C4-2B (cell line): ENCODE data around the gene PKD1L1.

Source experiments
- CTCF ChIP-seq: fragments of 450-650 bp; conservative IDR thresholded peaks from 2 replicates; pipeline ENCODE4 v1.5.1; 2017; ENCODE audit warnings: mild to moderate bottlenecking
- ZFX ChIP-seq: fragments of 450-650 bp; IDR thresholded peaks from 2 replicates; pipeline ENCODE4 v1.6.1; 2017

GRCh38 chr7:47806701-47807103 is 141.6 kb downstream of the PKD1L1 start:
- TF ChIP-seq CTCF, result no peak
- no peak for TF ChIP-seq ZFX
